ENCODE measurements around the gene IYD. TPM values are rescaled to one million over a fixed set of nuclear protein-coding genes. Genes with fewer than 3 reads are reported as not detected.
"Not testable (repeated sequence)": the region's sequence is repeated elsewhere in the genome, so short reads cannot be mapped to it uniquely, and the experiment has no call there.

Gene IYD
- total RNA-seq, 2 donors from 2014 or later, result 22.6 to 27.0 TPM

DNA sequence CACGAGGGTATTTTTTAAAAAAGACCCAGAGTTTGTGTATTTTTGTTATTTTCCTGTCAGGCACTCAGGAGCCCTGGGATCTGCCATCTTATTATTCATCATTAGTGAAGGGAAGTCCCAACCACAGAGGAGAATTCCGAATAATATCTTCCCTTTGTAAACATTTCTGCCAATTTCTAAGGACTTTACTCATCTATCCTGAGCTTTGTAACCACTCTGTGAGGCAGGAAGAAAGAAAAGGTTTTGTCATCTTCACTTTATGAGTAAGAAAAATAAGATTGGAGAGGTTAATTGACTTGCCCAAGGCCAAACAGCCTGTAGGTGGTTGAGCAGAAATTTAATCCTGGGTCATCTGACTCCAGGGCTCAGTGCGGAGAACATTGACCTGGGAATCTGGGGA is 23.0 kb upstream of the IYD start:
- ATAC-seq (no peak), DNase-seq (no peak)
- intact Hi-C loops (cut with DNase I, micrococcal nuclease), result no loop called here

DNA sequence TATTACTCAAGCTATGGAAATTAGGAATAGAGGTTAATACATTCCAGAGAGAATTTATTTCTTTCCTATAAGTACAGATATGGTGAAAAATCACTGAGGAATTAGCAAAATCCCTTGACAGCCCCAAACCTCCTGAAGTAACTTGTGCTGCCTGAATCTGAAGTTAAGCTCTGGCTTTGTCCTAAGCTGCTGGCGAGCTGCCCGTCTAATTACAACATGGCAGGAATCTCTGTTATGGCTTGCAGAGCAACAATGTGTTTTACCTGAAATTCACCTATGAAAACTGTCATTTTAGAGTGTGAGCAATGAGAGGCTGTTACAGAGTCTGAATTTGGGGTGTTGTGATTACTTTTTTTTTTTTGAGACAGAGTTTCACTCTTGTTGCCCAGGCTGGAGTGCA is 22.5 kb upstream of the IYD start:
- no peak for DNase-seq
- no peak for ATAC-seq
- intact Hi-C loops (cut with DNase I, micrococcal nuclease), result no loop called here

DNA sequence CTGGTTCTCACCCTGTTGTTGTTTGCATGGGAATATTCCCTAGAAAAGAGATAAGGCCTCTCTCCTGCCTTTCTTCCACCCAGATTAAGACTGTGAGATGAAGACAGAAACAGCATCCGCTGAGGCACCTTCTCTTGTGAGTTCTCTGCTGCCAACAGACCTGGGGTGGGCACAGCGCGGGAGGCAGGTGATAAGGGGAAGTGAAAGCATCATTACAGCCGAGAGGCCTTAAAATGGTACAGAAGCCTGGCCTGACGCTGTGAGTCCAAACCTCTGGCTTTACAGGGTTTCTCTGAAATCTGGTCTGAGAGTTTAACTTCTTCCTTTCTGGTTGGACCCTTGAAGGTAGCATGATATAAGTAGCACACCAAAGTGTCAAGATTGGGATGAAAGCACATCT is 21.0 kb upstream of the IYD start:
- intact Hi-C loops (cut with DNase I, micrococcal nuclease), result no loop called here
- ATAC-seq, result no peak
- no peak for DNase-seq

DNA sequence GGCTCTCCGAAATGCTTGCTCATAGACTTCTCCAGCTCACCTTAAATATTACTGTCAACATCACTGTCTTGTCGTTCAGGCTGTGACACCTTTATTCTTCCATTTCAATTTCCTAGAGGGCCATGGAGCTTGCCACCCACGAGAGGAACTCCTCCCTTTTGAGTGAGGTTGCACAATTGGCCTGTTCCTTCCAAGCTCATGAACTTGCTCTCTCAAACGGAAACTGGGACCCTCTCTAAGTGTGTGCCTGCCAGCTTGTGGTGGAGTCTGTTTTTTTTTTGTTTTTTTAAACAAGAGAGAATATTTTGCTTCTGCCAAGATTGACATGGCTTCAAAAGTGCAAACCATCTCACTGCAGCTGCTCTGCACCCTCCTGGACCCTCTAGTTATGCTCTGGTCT is 19.3 kb upstream of the IYD start:
- DNase-seq (no peak), ATAC-seq (no peak)
- intact Hi-C loops (cut with DNase I, micrococcal nuclease), result no loop called here

DNA sequence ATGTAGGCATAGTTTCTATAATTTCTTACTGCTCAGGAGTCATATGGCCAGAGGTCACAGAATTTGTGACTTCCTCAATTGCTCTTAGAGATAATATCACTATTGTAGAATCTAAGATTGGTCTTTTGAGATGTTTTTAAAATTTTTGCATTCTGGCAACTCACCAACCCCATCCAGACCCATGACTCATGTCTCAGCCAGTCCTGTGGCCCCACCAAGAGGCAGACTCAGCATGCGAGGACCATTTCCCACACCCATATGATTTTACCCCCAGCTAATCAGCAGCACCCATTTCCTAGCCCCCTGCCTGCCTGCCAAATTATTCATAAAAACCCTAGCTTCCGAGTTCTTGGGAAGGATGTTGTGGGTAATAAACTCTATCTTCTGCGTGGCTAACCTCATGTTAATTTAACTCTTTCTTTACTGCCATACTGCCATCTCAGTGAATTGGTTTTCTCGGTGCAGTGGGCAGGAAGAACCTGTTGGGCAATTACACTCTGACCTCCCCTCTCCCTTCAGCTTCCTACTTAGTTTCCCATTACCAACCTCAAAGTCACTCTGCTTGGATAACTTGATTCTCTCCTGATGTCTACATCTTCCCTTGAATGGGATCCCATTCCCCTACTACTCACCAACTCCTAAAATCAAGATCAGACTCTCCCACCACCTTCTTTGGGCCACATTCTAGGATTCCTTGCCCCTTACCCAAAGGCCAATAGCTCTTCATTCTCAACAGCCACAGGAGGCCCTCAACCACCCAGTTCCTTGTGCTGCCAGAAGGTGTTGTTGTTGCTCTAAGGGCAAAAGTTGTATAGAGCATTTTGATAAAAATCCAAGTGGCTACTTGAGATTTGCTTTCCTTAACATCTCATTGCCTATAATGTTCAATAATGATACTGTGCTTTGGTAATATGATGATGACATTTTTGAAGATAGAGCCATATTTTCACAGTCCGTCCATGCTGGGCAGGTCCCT is 16.2 kb upstream of the IYD start:
- ATAC-seq, result no peak
- intact Hi-C loops (cut with DNase I, micrococcal nuclease), result no loop called here
- DNase-seq, result no peak

DNA sequence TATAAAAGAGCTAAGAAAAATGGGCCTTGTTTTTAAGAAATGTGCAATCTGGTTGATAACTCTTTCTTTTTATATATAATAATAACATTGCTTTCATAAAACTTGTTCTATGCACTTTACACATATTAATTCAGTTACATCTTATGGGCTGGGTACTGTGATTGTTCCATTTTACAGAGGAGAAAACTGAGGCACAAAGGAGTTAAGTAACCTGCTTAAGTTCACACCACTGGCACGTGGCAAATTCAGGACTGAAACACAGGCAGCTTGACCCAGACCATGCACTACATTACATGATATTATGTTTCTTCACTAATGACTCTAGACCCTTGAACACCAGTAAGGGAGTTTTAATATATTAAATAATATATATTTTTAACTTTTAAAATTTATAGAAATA is 15.4 kb upstream of the IYD start:
- intact Hi-C loops (cut with DNase I, micrococcal nuclease), result no loop called here
- ATAC-seq (no peak), DNase-seq (no peak)

DNA sequence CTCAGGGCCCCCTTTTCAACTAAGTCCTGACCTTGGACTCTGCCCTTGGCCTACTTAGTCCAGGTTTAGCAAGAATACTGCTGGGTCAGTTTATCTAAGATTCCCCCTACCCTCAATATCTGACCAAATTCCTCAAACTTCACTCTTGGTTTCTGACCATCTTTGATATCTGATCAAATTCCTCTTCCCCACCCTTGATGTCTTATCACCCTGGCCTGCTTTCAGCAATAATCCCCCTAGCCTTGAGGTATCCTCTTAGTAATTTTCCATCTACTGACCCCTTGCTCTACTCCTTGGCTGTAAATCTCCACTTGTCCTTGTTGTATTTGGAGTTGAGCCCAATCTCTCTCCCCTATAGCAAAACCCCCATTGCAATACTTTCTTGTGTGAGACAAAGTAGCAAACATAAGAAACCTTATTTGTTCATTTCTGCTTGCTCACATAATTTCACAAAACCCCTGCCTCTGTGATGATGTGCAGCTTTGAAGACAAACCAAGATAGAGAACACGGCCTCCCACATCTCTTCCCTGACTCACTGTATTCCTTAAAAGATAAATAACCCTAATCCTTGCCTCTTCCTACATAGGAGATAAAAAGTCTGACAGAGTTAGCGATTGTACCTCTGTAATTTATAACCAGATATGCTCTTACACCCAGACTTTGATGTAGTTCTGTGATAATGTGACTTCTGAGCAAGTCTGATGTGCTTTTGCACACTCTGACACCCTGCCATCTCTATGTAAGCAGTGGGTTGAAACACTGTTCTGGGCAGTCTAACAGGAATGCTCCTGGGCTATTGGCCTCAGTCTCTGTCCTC is 13.8 kb upstream of the IYD start:
- no peak for DNase-seq
- ATAC-seq, result no peak
- intact Hi-C loops (cut with DNase I, micrococcal nuclease), result no loop called here

DNA sequence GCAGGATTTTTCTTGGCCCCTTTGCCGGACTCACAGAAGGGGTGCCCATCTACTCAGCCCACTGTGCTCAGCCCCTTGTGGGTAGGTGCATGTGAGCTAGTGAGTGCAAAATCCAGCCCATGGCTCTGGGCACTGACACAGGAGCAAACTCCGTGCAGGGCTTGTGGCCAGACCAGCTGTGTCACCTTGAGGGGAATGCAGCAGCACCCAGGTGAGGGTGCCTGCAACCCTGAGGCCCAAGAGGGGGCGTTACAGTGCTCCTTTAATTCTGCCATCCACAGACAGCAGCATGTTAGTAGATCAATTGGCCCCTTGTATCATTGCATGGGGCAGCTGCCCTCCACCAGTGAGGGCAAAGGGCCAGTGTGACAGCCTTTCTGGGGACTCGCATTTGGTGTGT is 12.9 kb upstream of the IYD start:
- no peak for ATAC-seq
- intact Hi-C loops (cut with DNase I, micrococcal nuclease), result no loop called here

DNA sequence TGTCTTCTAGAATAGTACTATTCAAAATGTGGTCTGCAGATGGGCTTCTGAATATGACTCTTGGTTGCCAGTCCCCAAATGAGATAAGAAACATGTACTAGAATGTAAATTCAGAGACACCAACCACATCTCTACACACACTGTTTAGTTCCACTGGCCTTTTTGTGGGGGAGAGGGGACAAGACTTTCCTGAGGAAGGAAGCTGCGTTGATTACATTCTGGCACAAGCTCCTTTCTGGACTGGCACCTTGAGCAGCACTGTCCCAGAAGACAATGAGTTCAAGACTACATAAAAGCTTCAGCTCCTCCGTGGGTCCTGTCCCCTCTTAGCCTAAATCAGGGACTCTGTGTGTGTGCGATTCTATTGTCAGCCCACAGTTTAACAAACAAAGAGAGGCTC is 6.9 kb upstream of the IYD start:
- DNase-seq (no peak), ATAC-seq (no peak)
- intact Hi-C loops (cut with DNase I, micrococcal nuclease), result no loop called here

More for the DNA sequence above, 12.9 kb upstream of the IYD start:
- no peak for DNase-seq

DNA sequence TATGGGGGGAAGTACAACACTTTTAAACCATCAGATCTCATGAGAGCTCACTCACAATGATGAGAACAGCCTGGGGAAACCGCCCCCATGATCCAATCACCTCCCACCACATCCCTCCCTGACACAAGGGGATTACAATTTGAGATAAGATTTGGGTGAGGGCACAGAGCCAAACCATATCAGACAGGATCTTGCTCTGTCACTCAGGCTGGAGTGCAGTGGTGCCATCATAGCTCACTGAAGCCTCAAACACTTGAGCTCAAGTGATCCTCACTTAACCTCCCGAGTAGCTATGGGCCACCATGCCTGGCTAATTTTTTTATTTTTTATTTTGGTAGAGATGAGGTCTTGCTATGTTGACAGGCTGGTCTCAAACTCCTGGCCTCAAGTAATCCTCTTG is 5.1 kb upstream of the IYD start:
- DNase-seq (no peak), ATAC-seq (no peak)
- intact Hi-C loops (cut with DNase I, micrococcal nuclease), result no loop called here

DNA sequence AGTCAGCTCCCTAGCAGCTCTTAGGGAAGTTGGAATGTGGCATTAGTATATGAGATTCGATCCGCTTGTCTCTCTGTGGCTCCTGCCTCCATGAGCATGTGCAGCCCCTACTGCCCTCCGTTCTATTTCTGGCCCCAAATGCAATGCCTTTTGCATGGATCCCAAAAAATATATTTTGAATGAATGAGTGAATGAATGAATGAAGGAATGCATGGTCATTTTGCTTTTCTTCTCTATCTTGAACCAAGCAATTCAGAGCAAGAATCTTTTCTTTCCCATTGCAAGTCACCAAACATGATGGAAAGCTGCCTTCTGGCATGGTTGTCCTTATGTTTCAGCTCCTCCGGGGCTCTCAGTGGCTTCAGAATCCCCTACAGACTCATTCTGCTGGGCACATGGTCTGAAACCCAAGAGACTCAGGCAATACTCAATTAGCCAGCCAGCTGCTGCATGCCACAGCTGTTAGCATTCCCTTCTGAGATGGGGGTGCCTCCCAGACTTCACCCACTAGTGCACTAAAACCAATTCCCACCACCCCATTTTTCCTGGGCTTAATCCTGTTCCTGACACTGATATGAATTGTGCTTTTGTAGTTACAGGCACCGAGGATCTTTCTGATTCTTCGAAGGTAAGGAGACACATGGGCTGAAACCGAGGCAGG is 2.6 kb upstream of the IYD start:
- DNase-seq (no peak), ATAC-seq (no peak)
- intact Hi-C loops (cut with DNase I, micrococcal nuclease), result no loop called here

DNA sequence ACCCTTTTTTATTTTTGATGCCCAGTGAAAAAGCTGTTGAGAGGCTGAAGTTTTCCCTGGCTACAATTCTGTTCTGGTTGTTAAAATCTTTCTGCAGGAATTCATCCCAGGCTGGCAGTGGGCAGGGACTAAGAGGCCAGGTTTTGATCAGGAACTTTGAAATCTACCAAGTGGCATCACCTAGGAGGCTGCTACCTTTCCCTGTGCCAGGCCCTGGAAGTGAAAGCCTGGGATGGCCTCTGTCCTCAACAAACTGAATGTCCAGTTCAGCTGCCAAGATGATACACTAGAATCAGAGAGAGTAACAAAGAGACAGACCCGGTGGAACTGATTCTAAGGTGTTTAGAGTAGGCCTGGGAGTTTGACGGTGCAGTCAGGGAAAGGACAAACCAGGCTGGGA is 596 bp downstream of the IYD start:
- no peak for DNase-seq
- intact Hi-C loops (cut with DNase I, micrococcal nuclease), result no loop called here
- no peak for ATAC-seq

DNA sequence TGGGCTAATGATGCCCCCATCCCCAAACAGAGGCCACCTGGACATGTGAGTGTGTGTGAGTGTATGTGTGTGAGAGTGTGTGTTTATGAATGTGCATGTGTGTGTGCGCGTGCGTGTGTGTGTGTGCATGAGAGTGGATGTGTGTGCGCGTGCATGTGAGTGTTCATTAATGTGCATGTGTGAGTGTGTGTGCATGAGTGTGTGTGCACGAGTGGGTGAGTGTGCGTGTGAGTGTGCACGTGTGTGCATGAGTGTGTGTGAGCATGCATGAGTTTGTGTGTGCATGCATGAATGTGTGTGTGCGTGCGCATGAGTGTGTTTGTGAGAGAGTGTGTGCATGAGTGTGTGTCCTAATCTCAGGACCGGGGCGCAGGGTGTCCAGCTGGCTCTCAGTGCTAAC is 1.3 kb downstream of the IYD start:
- intact Hi-C loops (cut with DNase I, micrococcal nuclease), result no loop called here
- DNase-seq, result no peak
- ATAC-seq, result no peak

DNA sequence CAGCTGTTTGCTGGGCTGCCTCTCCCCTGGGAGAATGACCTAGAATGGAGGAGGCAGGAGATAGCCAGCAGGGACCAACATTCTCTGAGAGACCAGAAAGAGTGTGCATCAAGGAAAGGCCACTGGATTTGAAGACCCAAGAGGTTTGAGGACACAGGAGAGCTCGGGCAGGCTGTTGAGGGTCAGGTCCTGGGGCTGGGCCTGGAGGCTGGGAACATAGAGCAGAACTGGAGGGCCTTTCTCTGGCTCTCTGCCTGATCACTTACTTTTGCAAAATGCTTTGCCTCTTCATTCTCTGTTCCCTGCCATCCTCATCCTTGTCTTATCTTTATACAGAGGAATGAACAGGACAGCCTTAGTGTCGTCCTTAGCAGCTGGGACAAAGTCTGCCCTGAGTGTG is 2.5 kb downstream of the IYD start:
- DNase-seq (no peak), ATAC-seq (no peak)
- intact Hi-C loops (cut with DNase I, micrococcal nuclease), result no loop called here

DNA sequence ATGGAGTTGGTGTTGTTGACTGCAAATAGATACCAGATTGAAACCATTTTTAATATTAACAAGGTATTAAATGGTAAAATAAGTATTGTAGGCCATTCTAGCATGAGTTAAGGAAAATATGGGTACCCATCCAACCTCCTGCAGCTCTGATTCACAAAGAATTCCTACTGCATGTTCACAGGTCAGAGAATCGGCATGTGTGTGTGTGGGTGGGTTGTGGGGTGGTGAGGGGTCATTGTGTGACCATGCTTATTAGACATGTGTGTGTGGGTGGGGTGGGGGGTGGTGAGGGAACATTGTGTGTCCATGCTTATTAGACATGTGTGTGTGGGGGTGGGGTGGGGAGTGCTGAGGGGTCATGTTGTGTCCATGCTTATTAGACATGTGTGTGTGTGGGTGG is 3.2 kb downstream of the IYD start:
- no peak for ATAC-seq
- intact Hi-C loops (cut with DNase I, micrococcal nuclease), result no loop called here
- no peak for DNase-seq

DNA sequence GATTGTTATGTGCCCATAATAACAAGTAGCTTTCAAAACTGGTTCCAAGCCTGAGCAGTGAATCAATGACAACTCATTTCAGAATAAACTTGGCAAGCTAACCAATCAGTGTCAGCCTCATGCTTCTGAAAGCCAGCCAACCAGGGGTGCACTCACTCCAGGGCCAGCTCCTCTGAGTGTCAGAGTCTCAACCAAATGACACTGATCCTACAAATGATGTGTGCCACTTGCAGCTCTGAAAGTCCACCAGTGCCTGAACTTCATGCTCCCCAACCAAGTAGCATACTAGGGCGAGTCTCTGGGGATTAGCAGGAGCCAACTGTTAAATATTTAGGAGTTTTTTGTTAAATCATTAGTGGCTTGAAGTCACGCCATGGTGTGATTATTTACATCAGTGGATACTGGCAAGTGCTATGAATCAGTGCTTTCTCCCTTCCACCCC is 4.5 kb downstream of the IYD start:
- ATAC-seq, result no peak
- intact Hi-C loops (cut with DNase I, micrococcal nuclease), result no loop called here
- DNase-seq, result no peak

DNA sequence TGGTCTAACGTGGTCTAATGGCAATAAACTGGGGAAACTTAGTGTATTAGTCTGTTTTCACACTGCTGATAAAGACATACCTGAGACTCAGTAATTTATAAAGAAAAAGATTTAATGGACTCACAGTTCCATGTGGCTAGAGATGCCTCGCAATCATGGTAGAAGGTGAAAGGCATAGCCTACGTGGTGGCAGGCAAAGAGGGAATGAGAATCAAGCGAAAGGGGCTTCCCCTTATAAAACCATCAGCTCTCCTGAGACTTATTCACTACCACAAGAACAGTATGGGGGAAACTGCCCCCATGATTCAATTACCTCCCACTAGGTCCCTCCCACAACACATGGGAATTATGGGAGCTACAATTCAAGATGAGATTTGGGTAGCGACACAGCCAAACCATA is 5.5 kb downstream of the IYD start:
- intact Hi-C loops (cut with DNase I, micrococcal nuclease); DNase-seq; ATAC-seq: not testable (repeated sequence)

DNA sequence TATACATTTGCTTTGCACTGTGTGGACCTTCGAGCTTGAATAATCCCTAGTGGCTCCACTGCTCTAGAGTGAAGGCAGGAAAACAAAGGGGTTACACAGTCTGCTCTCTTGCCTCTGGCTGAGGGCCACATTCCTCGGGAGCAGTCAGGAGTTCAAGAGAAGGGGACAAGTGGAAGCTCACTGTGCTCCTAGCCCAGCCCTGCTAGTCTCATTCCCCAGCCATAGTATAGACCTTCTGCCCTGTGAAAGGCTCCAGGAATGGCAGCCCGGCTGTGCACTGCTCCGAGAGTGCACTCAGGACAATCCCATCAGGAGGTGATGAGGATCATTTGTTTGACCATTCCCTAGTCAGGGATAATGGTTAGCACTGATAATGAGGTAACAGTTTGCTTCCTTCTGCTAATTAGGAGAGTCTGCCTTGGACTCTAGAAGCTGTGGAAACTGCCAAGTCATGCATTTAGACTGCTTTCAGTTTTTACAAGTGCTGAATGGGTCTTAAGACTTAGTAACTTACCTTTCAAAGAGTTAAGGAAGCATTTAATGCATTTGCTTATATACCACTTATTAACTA is 8.5 kb downstream of the IYD start:
- intact Hi-C loops (cut with DNase I, micrococcal nuclease), result no loop called here
- ATAC-seq, result no peak
- no peak for DNase-seq

DNA sequence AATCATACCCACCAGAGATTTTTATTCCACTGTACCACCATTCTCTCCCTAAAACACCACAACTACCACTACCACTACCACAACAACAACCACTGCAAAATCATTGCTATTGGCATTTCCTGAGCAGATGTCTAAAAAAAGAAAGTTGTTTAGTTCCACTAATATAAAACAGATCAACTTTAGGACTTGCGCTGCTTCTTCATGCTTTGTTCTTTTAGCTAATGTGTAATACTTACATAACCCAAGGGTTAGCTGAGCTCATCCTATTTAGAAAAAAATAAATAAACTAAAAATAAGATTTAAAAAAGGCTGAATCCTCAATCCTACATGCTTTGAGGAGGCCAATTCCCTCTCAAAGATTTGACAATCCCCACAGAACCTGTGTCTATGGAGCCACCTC is 11.4 kb downstream of the IYD start:
- no peak for DNase-seq
- ATAC-seq, result no peak
- intact Hi-C loops (cut with DNase I, micrococcal nuclease), result no loop called here
